GM13977 (cell line): Measurements from ENCODE around the gene SLFN13.
"Not testable (repeated sequence)": the region's sequence is repeated elsewhere in the genome, so short reads cannot be mapped to it uniquely, and the experiment has no call there.

ENCODE experiments used
- DNase-seq: peaks from one replicate; pipeline ENCODE4 v3.0.0; 2012; ENCODE audit warnings: low spot score
- CTCF ChIP-seq: IDR thresholded peaks from 2 replicates; pipeline ENCODE4 v1.5.1; 2012; ENCODE audit warnings: mild to moderate bottlenecking, control low read depth; ENCODE audit not compliant: insufficient read depth; ENCODE audit errors: extremely low read depth, missing control alignments
- in situ Hi-C: fragments of 300-500 bp; cut with MboI; formaldehyde crosslinking; loops from one replicate; pipeline ENCODE4 v1.12.0; 2022; ENCODE audit warnings: low sequenced_read_pairs, low pct_unique_long_range_greater_than_20kb, mixed read lengths, inconsistent platforms; ENCODE audit not compliant: unreplicated experiment

Gene SLFN13

GRCh38 chr17:35460354-35460851 lies 11.8 kb upstream of the SLFN13 start:
- no peak for TF ChIP-seq CTCF
- DNase-seq: peak; percentile 86
- in situ Hi-C loops: no loop called here

GRCh38 chr17:35454035-35454434 lies 5.5 kb upstream of the SLFN13 start:
- in situ Hi-C loops, DNase-seq: not testable (repeated sequence)

GRCh38 chr17:35453171-35453570 lies 4.6 kb upstream of the SLFN13 start:
- in situ Hi-C loops: no loop called here
- no peak for DNase-seq
- TF ChIP-seq CTCF: no peak

GRCh38 chr17:35449371-35449931 lies 885 bp upstream of the SLFN13 start:
- TF ChIP-seq CTCF: no peak
- in situ Hi-C loops: no loop called here
- peak; percentile 54 for DNase-seq

GRCh38 chr17:35448899-35449227 lies 297 bp upstream of the SLFN13 start:
- DNase-seq: no peak
- in situ Hi-C loops: no loop called here
- TF ChIP-seq CTCF: no peak

- no peak for TF ChIP-seq CTCF
- DNase-seq: no peak
- in situ Hi-C loops: no loop called here
Measured at GRCh38 chr17:35447499-35447898, 1.1 kb downstream of the SLFN13 start.

GRCh38 chr17:35438433-35438832 lies 10.1 kb downstream of the SLFN13 start:
- in situ Hi-C loops: no loop called here
- DNase-seq: no peak

More at GRCh38 chr17:35438433-35438832, 10.1 kb downstream of the SLFN13 start:
- TF ChIP-seq CTCF: no peak
